Heart left ventricle (tissue), 13 donors: ENCODE results near the gene BNC2.

Source experiments
- CTCF ChIP-seq, 12 donors: fragments of 200-600 bp; sonication (generic) in 4 of 12; IDR thresholded peaks; one replicate each; pipeline versions ENCODE4 v1.5.0 to v1.8.0; 2018 to 2022; ENCODE audit warnings: antibody characterized with exemption in 12 of 12, mild to moderate bottlenecking in 5 of 12
- POLR2A ChIP-seq, 2 donors: fragments of 450-650 bp; IDR thresholded peaks; one replicate each; pipeline ENCODE4 v1.6.1; 2017; ENCODE audit warnings: antibody characterized with exemption in 2 of 2, mild to moderate bottlenecking in 2 of 2, moderate library complexity in 2 of 2
- donor health status: ischemic (EF 13 %, LVEDD 7.1; RV severe dilation, severe dysfunction).
- donor health status: DM: no; HTN: yes; CAD: no.
- donor health status: DM: no; HTN: no; CAD: no.
- donor health status: ischemic (EF 25% LVEDD 6.9; RV normal size, moderate dysfunction).
- donor health status: ischemic (EF 25% LVEDD 5.7; RV mildly dilated, moderate dysfunction).
- donor health status: ischemic (EF 35%, LVEDD 5.7; RV mildly dilated, moderate dysfunction).
- donor health status: nonischemic (EF 11% LVEDD 7.7; RV severe dilation, severe dysfunction).
- donor health status: DM: yes; HTN: yes; CAD: no.
- donor health status: PGD.
- donor health status: ischemic (EF 29% LVEDD 5.4; RV normal size, mild dysfunction).
- donor health status: nonischemic (EF 23%, LVEDD 6.1; RV moderate dilation, normal function).

GRCh38 chr9:16597136-16597535 lies 273.3 kb downstream of the BNC2 start:
- TF ChIP-seq CTCF (IDR thresholded peaks at IDR 0.05): no peak
- no peak for TF ChIP-seq POLR2A (IDR thresholded peaks at IDR 0.05)
